ENCODE data around the gene ACVR1B.

The ACVR1B gene

DNA sequence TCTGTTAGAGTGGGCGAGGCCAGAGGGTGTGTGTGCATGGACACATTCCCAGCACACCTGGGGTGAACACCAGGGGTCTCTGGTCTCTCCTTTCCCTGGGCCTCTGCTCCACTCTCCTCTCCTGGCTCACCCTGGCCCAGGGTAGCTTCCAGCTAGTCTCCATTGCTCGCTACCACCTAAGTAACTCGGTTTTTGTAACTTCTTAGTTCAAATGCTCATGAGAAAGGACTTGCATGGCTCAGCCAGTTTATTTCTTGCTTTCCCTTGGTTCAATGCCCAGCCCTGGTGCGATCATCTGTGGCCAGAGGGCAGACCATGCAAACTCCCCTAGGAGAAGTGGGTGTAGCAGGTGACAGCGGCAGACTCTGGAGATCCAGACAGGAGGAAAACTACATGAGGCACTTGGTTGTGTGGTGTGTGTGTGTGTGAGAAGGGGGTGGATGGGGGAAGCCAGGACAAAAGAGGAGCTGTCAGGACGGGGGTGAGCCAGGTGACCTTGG is 8.9 kb upstream of the ACVR1B start:
- Histone ChIP-seq H3K9me2 (replicated peaks; ENCODE audit: insufficient read depth, low read length) (no peaks in the 10 kb centered on the region), H3K4me3 (ENCODE audit: low read length) (no peak overlapping the region), H3K27me3 (replicated peaks; ENCODE audit: insufficient read depth, low read length) (peaks cover 17% of the 10 kb centered on the region), H3K9me3 (replicated peaks; ENCODE audit: insufficient read depth, low read length) (no peaks in the 10 kb centered on the region), H2AFZ (ENCODE audit: low read length) (no peak overlapping the region), H3K9ac (ENCODE audit: low read length) (no peak overlapping the region), H3K4me1 (ENCODE audit: low read length) (no peaks in the 10 kb centered on the region), H3F3A (ENCODE audit: insufficient read depth, low read length) (no peaks in the 10 kb centered on the region), H4K20me1 (ENCODE audit: insufficient read depth, low read length) (no peaks in the 10 kb centered on the region), H3K36me3 (replicated peaks; ENCODE audit: insufficient read depth, low read length) (no peaks in the 10 kb centered on the region), H3K4me2 (ENCODE audit: low read depth, low read length) (no peak overlapping the region), H3K27ac (ENCODE audit: low read length) (no peak overlapping the region), H3K79me2 (ENCODE audit: low read length) (no peaks in the 10 kb centered on the region)
- TF ChIP-seq EZH2phosphoT487 (IDR thresholded peaks at IDR 0.05; ENCODE audit: low read length) (no peak), EZH2 (optimal IDR thresholded peaks at IDR 0.05; ENCODE audit: low read depth, low read length) (no peak), CTCF (IDR thresholded peaks at IDR 0.05; ENCODE audit: low read length) (no peak)
- DNase-seq: no peak

- no peaks in the 10 kb centered on the region for H3K9me3 ChIP-seq (replicated peaks; ENCODE audit: insufficient read depth, low read length)
- no peaks in the 10 kb centered on the region for H3K9me2 ChIP-seq (replicated peaks; ENCODE audit: insufficient read depth, low read length)
- H3K4me3 ChIP-seq (ENCODE audit: low read length): no peak overlapping the region
- TF ChIP-seq EZH2 (optimal IDR thresholded peaks at IDR 0.05; ENCODE audit: low read depth, low read length): no peak
- no peaks in the 10 kb centered on the region for H3K79me2 ChIP-seq (ENCODE audit: low read length)
- H3K27me3 ChIP-seq (replicated peaks; ENCODE audit: insufficient read depth, low read length): peaks cover 23% of the 10 kb centered on the region
- H2AFZ ChIP-seq (ENCODE audit: low read length): no peak overlapping the region
- H3K9ac ChIP-seq (ENCODE audit: low read length): no peak overlapping the region
- no peaks in the 10 kb centered on the region for H3K36me3 ChIP-seq (replicated peaks; ENCODE audit: insufficient read depth, low read length)
- no peaks in the 10 kb centered on the region for H3K4me1 ChIP-seq (ENCODE audit: low read length)
- no peaks in the 10 kb centered on the region for H3F3A ChIP-seq (ENCODE audit: insufficient read depth, low read length)
- DNase-seq: no peak
- no peak overlapping the region for H3K4me2 ChIP-seq (ENCODE audit: low read depth, low read length)
- no peaks in the 10 kb centered on the region for H4K20me1 ChIP-seq (ENCODE audit: insufficient read depth, low read length)
- H3K27ac ChIP-seq (ENCODE audit: low read length): no peak overlapping the region
Measured at GRCh38 chr12:51943346-51943745, 8.2 kb upstream of the ACVR1B start.

DNA sequence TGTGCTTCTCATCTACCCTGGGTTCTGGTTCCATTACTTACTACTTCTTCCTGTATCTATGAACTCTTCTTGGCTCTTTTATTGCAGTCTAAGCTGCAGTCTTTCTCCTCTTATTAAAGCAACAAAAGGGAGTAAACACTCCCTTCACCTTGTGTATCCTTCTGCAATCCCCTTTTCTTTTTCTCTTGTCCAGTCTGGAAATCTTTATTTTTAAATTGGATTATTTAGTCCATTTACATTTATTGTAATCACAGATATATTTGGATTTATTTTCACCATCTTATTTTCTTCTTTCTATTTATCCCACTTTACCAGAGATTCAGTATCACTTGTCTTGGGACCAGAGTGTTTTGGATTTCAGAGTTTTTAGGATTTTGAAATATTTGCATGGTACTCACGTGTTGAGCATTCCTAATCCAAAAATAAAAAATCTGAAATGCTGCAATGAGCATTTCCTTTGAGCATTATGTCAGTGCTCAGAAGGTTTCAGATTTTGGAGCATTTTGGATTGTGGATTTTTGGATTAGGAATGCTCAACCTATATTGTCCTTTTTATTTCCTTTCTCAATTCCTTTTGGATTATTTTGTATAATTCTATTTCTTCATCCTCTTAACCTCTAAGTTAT is 6.8 kb upstream of the ACVR1B start:
- DNase-seq: no peak
- no peaks in the 10 kb centered on the region for H3F3A ChIP-seq (ENCODE audit: insufficient read depth, low read length)
- H3K9ac ChIP-seq (ENCODE audit: low read length): no peak overlapping the region
- H2AFZ ChIP-seq (ENCODE audit: low read length): no peak overlapping the region
- no peaks in the 10 kb centered on the region for H3K9me2 ChIP-seq (replicated peaks; ENCODE audit: insufficient read depth, low read length)
- no peak overlapping the region for H3K4me3 ChIP-seq (ENCODE audit: low read length)
- H3K36me3 ChIP-seq (replicated peaks; ENCODE audit: insufficient read depth, low read length): no peaks in the 10 kb centered on the region
- H3K79me2 ChIP-seq (ENCODE audit: low read length): no peaks in the 10 kb centered on the region
- H3K9me3 ChIP-seq (replicated peaks; ENCODE audit: insufficient read depth, low read length): no peaks in the 10 kb centered on the region
- H3K27me3 ChIP-seq (replicated peaks; ENCODE audit: insufficient read depth, low read length): peaks cover 36% of the 10 kb centered on the region
- no peak overlapping the region for H3K4me2 ChIP-seq (ENCODE audit: low read depth, low read length)
- TF ChIP-seq EZH2 (optimal IDR thresholded peaks at IDR 0.05; ENCODE audit: low read depth, low read length): no peak
- TF ChIP-seq EZH2phosphoT487 (IDR thresholded peaks at IDR 0.05; ENCODE audit: low read length): no peak
- no peaks in the 10 kb centered on the region for H4K20me1 ChIP-seq (ENCODE audit: insufficient read depth, low read length)
- no peaks in the 10 kb centered on the region for H3K4me1 ChIP-seq (ENCODE audit: low read length)
- H3K27ac ChIP-seq (ENCODE audit: low read length): no peak overlapping the region

GRCh38 chr12:51947246-51947996 is 4.1 kb upstream of the ACVR1B start:
- TF ChIP-seq EZH2phosphoT487 (IDR thresholded peaks at IDR 0.05; ENCODE audit: low read length): no peak
- no peak for TF ChIP-seq EZH2 (optimal IDR thresholded peaks at IDR 0.05; ENCODE audit: low read depth, low read length)
- Histone ChIP-seq H4K20me1 (ENCODE audit: insufficient read depth, low read length) (no peaks in the 10 kb centered on the region), H3K9me2 (replicated peaks; ENCODE audit: insufficient read depth, low read length) (no peaks in the 10 kb centered on the region), H3K79me2 (ENCODE audit: low read length) (no peaks in the 10 kb centered on the region), H3F3A (ENCODE audit: insufficient read depth, low read length) (no peaks in the 10 kb centered on the region), H3K4me1 (ENCODE audit: low read length) (no peaks in the 10 kb centered on the region), H3K9me3 (replicated peaks; ENCODE audit: insufficient read depth, low read length) (no peaks in the 10 kb centered on the region), H3K9ac (ENCODE audit: low read length) (no peak overlapping the region), H3K27ac (ENCODE audit: low read length) (no peak overlapping the region), H3K4me2 (ENCODE audit: low read depth, low read length) (no peak overlapping the region), H3K27me3 (replicated peaks; ENCODE audit: insufficient read depth, low read length) (peaks cover 58% of the 10 kb centered on the region), H3K4me3 (ENCODE audit: low read length) (no peak overlapping the region), H3K36me3 (replicated peaks; ENCODE audit: insufficient read depth, low read length) (no peaks in the 10 kb centered on the region), H2AFZ (ENCODE audit: low read length) (no peak overlapping the region)
- no peak for DNase-seq

All from MM.1S (cell line).